OCI-LY7 (cell line): Measurements from ENCODE around the gene UACA. TPM values are rescaled to one million over a fixed set of nuclear protein-coding genes. Genes with fewer than 3 reads are reported as not detected.

Experiments used
- BruUV-seq: library from RNA; stranded (reverse); fragments of 400-500 nt; replicated peaks from 2 replicates; lab custom pipeline; 2021; lab: Mats Ljungman, UMichigan
- CTCF ChIA-PET: fragments of 300-600 bp; sonication (Branson Sonifier 250); formaldehyde crosslinking; loops from one replicate; lab custom pipeline; 2022; ENCODE audit warnings: antibody characterized with exemption; ENCODE audit not compliant: unreplicated experiment; lab: Charles Lee
- POLR2A ChIA-PET: fragments of 300-600 bp; sonication (Branson Sonifier 250); formaldehyde crosslinking; loops from one replicate; lab custom pipeline; 2022; ENCODE audit warnings: antibody characterized with exemption; lab: Charles Lee
- DNase-seq: peaks from one replicate; pipeline ENCODE4 v3.0.0-alpha.2; 2015; ENCODE audit warnings: low spot score
- H2AFZ ChIP-seq: fragments of 200-600 bp; sonication (generic), shearing (Covaris generic); 2 replicates; pipeline ENCODE4 v1.6.1; 2014; ENCODE audit warnings: mild to moderate bottlenecking, antibody characterized with exemption, low read length, moderate library complexity
- H3K27ac ChIP-seq: fragments of 200-600 bp; sonication (generic); 2 replicates; pipeline ENCODE4 v1.5.1; 2014; ENCODE audit warnings: mixed run types, low read depth, mild to moderate bottlenecking, moderate library complexity, low read length, inconsistent platforms; ENCODE audit not compliant: poor library complexity, severe bottlenecking
- H3K36me3 ChIP-seq: fragments of 200-600 bp; sonication (generic); 2 replicates; pipeline ENCODE4 v1.6.1; 2014; ENCODE audit warnings: mild to moderate bottlenecking, antibody characterized with exemption, low read length, moderate library complexity, mixed read lengths; ENCODE audit not compliant: insufficient read depth
- H3K4me1 ChIP-seq: fragments of 200-600 bp; sonication (generic); 2 replicates; pipeline ENCODE4 v1.5.1; 2014; ENCODE audit warnings: mild to moderate bottlenecking, low read length; ENCODE audit not compliant: insufficient read depth, poor library complexity, severe bottlenecking
- H3K4me2 ChIP-seq: fragments of 200-600 bp; sonication (generic); 2 replicates; pipeline ENCODE4 v1.6.1; 2014; ENCODE audit warnings: mild to moderate bottlenecking, low read length
- H3K4me3 ChIP-seq: fragments of 200-600 bp; sonication (generic); 2 replicates; pipeline ENCODE4 v1.5.1; 2014; ENCODE audit warnings: mild to moderate bottlenecking, low read depth, low read length; ENCODE audit not compliant: poor library complexity, severe bottlenecking
- H3K79me2 ChIP-seq: fragments of 200-600 bp; sonication (generic); 2 replicates; pipeline ENCODE4 v1.6.1; 2016; ENCODE audit warnings: low read depth, mild to moderate bottlenecking, low read length, moderate library complexity, mixed read lengths; ENCODE audit not compliant: insufficient read depth
- H3K9me2 ChIP-seq: fragments of 200-600 bp; sonication (generic); 2 replicates; pipeline ENCODE4 v1.6.1; 2016; ENCODE audit warnings: mild to moderate bottlenecking, low read length, mixed read lengths; ENCODE audit not compliant: insufficient read depth
- H3K9me3 ChIP-seq: fragments of 200-600 bp; sonication (generic); 2 replicates; pipeline ENCODE4 v1.6.1; 2014; ENCODE audit warnings: mild to moderate bottlenecking, mixed run types, low read length, mixed read lengths
- H4K20me1 ChIP-seq: fragments of 200-600 bp; sonication (generic); 2 replicates; pipeline ENCODE4 v1.6.1; 2014; ENCODE audit warnings: mild to moderate bottlenecking, antibody characterized with exemption, low read length, moderate library complexity, mixed read lengths; ENCODE audit not compliant: insufficient read depth
- EZH2phosphoT487 ChIP-seq: fragments of 200-600 bp; sonication (generic); IDR thresholded peaks from 2 replicates; pipeline ENCODE4 v1.6.1; 2018; ENCODE audit warnings: low read depth, borderline replicate concordance, mild to moderate bottlenecking, mixed run types, antibody characterized with exemption, low read length, moderate library complexity, mixed read lengths
- intact Hi-C: fragments of 100-400 bp; cut with micrococcal nuclease; formaldehyde crosslinking; loops from one replicate; pipeline ENCODE4 v1.10.0; 2022; ENCODE audit not compliant: unreplicated experiment
- total RNA-seq, 2 experiments: library from RNA; depleted of rRNA in 1 of 2; stranded (reverse); fragments of >200 nt in 1 of 2; shearing (Covaris generic) in 1 of 2; gene quantifications; 2 replicates each; pipeline ENCODE4 v1.2.3, GENCODE V29; 2014 to 2022
- TF ChIP-seq, protein P1 (sequence below): fragments of 200-600 bp; sonication (generic); conservative IDR thresholded peaks from 2 replicates; pipeline ENCODE4 v1.5.1; 2014; ENCODE audit warnings: mild to moderate bottlenecking, antibody characterized with exemption, low read length, moderate library complexity, mixed read lengths

The UACA gene
- total RNA-seq, 2 experiments from 2014 or later = not detected

DNA sequence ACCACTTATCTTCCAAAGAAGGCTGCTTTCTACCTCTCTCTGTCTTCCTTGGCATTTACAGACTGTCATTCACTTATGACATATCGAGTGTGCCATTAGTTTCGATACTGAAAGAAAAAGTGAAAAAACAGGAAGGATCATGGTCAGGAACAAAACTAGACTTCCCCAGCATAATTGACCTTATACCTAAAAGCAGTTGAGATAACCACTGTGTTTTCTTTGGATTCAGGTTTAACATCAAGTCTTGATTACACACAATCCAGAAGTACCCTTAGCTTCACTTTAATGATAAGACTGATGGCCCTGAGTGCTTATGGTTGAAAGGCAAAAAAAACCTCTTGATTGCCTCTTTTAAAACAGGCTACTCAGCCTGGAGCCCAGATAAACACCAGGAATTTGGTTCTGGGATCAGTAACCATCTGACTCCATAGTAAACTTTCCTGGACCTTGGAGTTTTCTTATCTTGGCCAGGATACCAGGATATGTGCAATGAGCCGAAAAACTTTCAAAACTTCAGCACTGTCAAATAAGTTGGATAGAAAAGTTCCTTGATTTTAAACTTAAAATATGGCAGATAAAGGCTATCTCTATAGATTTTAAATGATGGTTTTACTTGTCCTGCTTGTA lies 5.0 kb upstream of the UACA start:
- Histone ChIP-seq H3K9me2 (no peaks in the 10 kb centered on the region), H3K9me3 (no peaks in the 10 kb centered on the region), H3K4me2 (no peak overlapping the region), H3K27ac (no peak overlapping the region), H4K20me1 (no peaks in the 10 kb centered on the region), H3K4me3 (no peak overlapping the region), H3K4me1 (no peaks in the 10 kb centered on the region), H3K36me3 (no peaks in the 10 kb centered on the region), H3K79me2 (no peaks in the 10 kb centered on the region), H2AFZ (no peak overlapping the region)
- ChIA-PET CTCF (no interaction called here), POLR2A (no interaction called here)
- no TSS peak for BruUV-seq
- intact Hi-C loops = no loop called here
- TF ChIP-seq, protein P1, sequence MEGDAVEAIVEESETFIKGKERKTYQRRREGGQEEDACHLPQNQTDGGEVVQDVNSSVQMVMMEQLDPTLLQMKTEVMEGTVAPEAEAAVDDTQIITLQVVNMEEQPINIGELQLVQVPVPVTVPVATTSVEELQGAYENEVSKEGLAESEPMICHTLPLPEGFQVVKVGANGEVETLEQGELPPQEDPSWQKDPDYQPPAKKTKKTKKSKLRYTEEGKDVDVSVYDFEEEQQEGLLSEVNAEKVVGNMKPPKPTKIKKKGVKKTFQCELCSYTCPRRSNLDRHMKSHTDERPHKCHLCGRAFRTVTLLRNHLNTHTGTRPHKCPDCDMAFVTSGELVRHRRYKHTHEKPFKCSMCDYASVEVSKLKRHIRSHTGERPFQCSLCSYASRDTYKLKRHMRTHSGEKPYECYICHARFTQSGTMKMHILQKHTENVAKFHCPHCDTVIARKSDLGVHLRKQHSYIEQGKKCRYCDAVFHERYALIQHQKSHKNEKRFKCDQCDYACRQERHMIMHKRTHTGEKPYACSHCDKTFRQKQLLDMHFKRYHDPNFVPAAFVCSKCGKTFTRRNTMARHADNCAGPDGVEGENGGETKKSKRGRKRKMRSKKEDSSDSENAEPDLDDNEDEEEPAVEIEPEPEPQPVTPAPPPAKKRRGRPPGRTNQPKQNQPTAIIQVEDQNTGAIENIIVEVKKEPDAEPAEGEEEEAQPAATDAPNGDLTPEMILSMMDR = no peak
- TF ChIP-seq EZH2phosphoT487 = no peak
- no peak for DNase-seq

DNA sequence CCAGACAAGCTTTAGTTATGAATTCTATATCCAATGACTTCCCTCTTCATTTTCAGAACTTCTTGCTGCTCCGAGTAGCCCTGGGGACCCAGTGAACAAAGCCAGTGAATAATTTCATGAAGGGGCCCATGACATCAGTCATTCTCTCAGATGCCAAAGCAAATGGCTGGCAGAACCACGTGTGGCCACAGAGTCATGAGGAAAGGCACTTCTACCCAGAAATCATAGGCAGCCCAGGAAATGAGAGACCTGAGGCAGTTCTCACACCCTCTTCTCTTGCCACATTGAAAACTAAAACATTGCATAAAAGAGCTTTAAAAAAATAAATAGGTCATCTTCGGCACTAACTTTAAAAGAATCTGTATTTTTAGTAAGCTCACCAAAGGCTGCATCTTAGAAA lies 4.3 kb upstream of the UACA start:
- Histone ChIP-seq H3K9me2 (no peaks in the 10 kb centered on the region), H3K79me2 (no peaks in the 10 kb centered on the region), H3K9me3 (no peaks in the 10 kb centered on the region), H2AFZ (no peak overlapping the region), H4K20me1 (no peaks in the 10 kb centered on the region), H3K36me3 (no peaks in the 10 kb centered on the region), H3K4me3 (no peak overlapping the region), H3K27ac (no peak overlapping the region), H3K4me2 (no peak overlapping the region), H3K4me1 (no peaks in the 10 kb centered on the region)
- no TSS peak for BruUV-seq
- DNase-seq = no peak
- ChIA-PET POLR2A (interaction anchor here (0.6 kb wide), 1 partner anchor 1275 kb away, joined by 3 read pairs; no protein-coding TSS in a partner anchor), CTCF (no interaction called here)
- intact Hi-C loops = no loop called here
- TF ChIP-seq EZH2phosphoT487 = no peak
- TF ChIP-seq, protein P1 = no peak

DNA sequence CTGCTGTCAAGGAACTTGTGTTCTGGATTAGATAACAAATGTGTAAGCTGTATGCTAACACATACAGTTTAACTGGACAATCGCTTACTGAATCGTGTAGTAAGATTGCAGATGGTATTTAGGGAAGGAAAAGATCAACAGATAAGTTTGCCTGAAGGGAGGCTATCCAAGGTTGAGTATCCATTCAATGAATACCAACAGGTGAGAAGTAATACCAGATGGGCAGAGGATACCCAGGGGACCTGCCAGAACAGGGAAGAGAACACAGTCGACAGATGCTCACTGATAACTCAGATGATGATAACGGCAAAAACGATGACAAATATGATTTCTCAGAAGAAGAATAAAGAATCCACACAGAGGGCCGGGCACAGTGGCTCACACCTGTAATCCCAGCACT lies 3.2 kb upstream of the UACA start:
- intact Hi-C loops = no loop called here
- no peak overlapping the region for H3K27ac ChIP-seq
- no peak overlapping the region for H3K4me3 ChIP-seq
- ChIA-PET POLR2A (no interaction called here), CTCF (no interaction called here)
- DNase-seq = no peak
- H4K20me1 ChIP-seq = no peaks in the 10 kb centered on the region
- TF ChIP-seq, protein P1 = no peak
- no peak for TF ChIP-seq EZH2phosphoT487
- H3K9me3 ChIP-seq = no peaks in the 10 kb centered on the region
- no peaks in the 10 kb centered on the region for H3K36me3 ChIP-seq
- H2AFZ ChIP-seq = no peak overlapping the region
- H3K9me2 ChIP-seq = no peaks in the 10 kb centered on the region
- no TSS peak for BruUV-seq
- H3K4me1 ChIP-seq = no peaks in the 10 kb centered on the region
- H3K79me2 ChIP-seq = no peaks in the 10 kb centered on the region
- no peak overlapping the region for H3K4me2 ChIP-seq
